Keratinocyte (primary cell): Measurements from ENCODE around the gene HOXD11. TPM values are rescaled to one million over a fixed set of nuclear protein-coding genes. Genes with fewer than 3 reads are reported as not detected.

Source experiments
- DNase-seq: peaks from one replicate; pipeline ENCODE4 v3.0.0-alpha.2; 2011; ENCODE audit warnings: low read depth, missing footprints, low spot score
- FAIRE-seq: peaks from 2 replicates; lab custom pipeline; 2011; peaks lifted over from hg19 to GRCh38; lab: Jason Lieb, UNC
- H2AFZ ChIP-seq: 2 replicates; pipeline ENCODE4 v1.6.0; 2012; ENCODE audit warnings: low read length, control low read depth, inconsistent platforms; ENCODE audit not compliant: control insufficient read depth
- H3K27ac ChIP-seq: 2 replicates; pipeline ENCODE4 v1.5.1; 2011; ENCODE audit warnings: low read length; ENCODE audit not compliant: control insufficient read depth, insufficient read depth
- H3K27me3 ChIP-seq: 3 replicates; pipeline ENCODE4 v1.6.0; 2011; ENCODE audit warnings: low read length; ENCODE audit not compliant: control insufficient read depth, insufficient read depth; ENCODE audit errors: extremely low read depth
- H3K36me3 ChIP-seq, 2 experiments: 2 replicates in 1 of 2; 3 replicates in 1 of 2; pipeline ENCODE4 v1.5.1; 2011; ENCODE audit warnings: low read length in 2 of 2, mild to moderate bottlenecking in 1 of 2; ENCODE audit not compliant: control insufficient read depth in 2 of 2, insufficient read depth in 2 of 2; ENCODE audit errors: extremely low read depth in 1 of 2
- H3K4me1 ChIP-seq: 3 replicates; pipeline ENCODE4 v1.5.1; 2011; ENCODE audit warnings: low read length; ENCODE audit not compliant: control insufficient read depth, insufficient read depth; ENCODE audit errors: extremely low read depth
- H3K4me2 ChIP-seq: 3 replicates; pipeline ENCODE4 v1.6.0; 2011; ENCODE audit warnings: low read depth, low read length; ENCODE audit not compliant: control insufficient read depth, insufficient read depth; ENCODE audit errors: extremely low read depth
- H3K4me3 ChIP-seq, 3 experiments: fragments of 200-600 bp in 1 of 3; sonication (generic) in 1 of 3; 2 replicates in 2 of 3; 3 replicates in 1 of 3; pipeline ENCODE4 v1.5.1; 2011 to 2016; ENCODE audit warnings: low read length in 3 of 3, mild to moderate bottlenecking in 3 of 3, control low read depth in 2 of 3, inconsistent platforms in 1 of 3, low read depth in 1 of 3, mixed read lengths in 1 of 3, mixed run types in 1 of 3, moderate library complexity in 1 of 3; ENCODE audit not compliant: control insufficient read depth in 2 of 3, insufficient read depth in 2 of 3; ENCODE audit errors: extremely low read depth in 1 of 3
- H3K79me2 ChIP-seq: 2 replicates; pipeline ENCODE4 v1.6.0; 2012; ENCODE audit warnings: low read length; ENCODE audit not compliant: control insufficient read depth, insufficient read depth
- H3K9ac ChIP-seq: 3 replicates; pipeline ENCODE4 v1.6.0; 2011; ENCODE audit warnings: low read length; ENCODE audit not compliant: control insufficient read depth, insufficient read depth; ENCODE audit errors: extremely low read depth
- H3K9me1 ChIP-seq: 3 replicates; pipeline ENCODE4 v1.6.0; 2011; ENCODE audit warnings: low read length; ENCODE audit not compliant: control insufficient read depth, insufficient read depth; ENCODE audit errors: extremely low read depth
- H3K9me3 ChIP-seq: 2 replicates; pipeline ENCODE4 v1.5.1; 2012; ENCODE audit warnings: low read depth, low read length; ENCODE audit not compliant: control insufficient read depth
- H4K20me1 ChIP-seq: 3 replicates; pipeline ENCODE4 v1.6.0; 2011; ENCODE audit warnings: low read length; ENCODE audit not compliant: control insufficient read depth, insufficient read depth; ENCODE audit errors: extremely low read depth
- CTCF ChIP-seq, 3 experiments: IDR thresholded peaks in 1 of 3; conservative IDR thresholded peaks in 1 of 3; optimal IDR thresholded peaks in 1 of 3; 2 replicates in 2 of 3; 3 replicates in 1 of 3; pipeline versions ENCODE3 to v1.5.1; 2011; ENCODE audit warnings: low read length in 3 of 3, mild to moderate bottlenecking in 3 of 3, moderate library complexity in 2 of 3, control low read depth in 1 of 3, inconsistent platforms in 1 of 3; ENCODE audit not compliant: insufficient read depth in 2 of 3; ENCODE audit errors: extremely low read depth in 1 of 3
- EZH2 ChIP-seq: IDR thresholded peaks from one replicate; pipeline ENCODE4 v1.6.1; 2012; ENCODE audit warnings: inconsistent platforms, mild to moderate bottlenecking, low read length, moderate library complexity
- dilution Hi-C: fragments of 300-500 bp; cut with MboI; formaldehyde crosslinking; loops from one replicate; pipeline ENCODE4 v1.7.0; 2020; ENCODE audit warnings: low sequenced_read_pairs; ENCODE audit not compliant: extremely low pct_ligation_motif_present
- polyA plus RNA-seq, 5 experiments: library from polyadenylated mRNA; depleted of rRNA in 3 of 5; stranded (reverse) in 3 of 5; stranded (forward) in 1 of 5; unstranded in 1 of 5; fragments of >200 nt; gene quantifications; 1 replicate in 1 of 5; 2 replicates in 3 of 5; 3 replicates in 1 of 5; pipeline versions ENCODE4 v1.2.1 to v1.2.3, GENCODE V29; 2011 to 2012; ENCODE audit warnings: missing spikeins in 2 of 5, low read depth in 1 of 5, low replicate concordance in 1 of 5

The HOXD11 gene
- polyA plus RNA-seq, 1 donor (not counting 4 experiments of a cell fraction or from before 2014, with no cell fraction given): not detected

GRCh38 chr2:176098366-176099158, 8.5 kb upstream of the HOXD11 start:
- no peak overlapping the region for H2AFZ ChIP-seq
- H3K4me2 ChIP-seq: no peak overlapping the region
- no peak overlapping the region for H3K27ac ChIP-seq
- DNase-seq (no peak), FAIRE-seq (no peak)
- H3K9me3 ChIP-seq: peaks cover 1% of the 10 kb centered on the region
- peaks cover 3% of the 10 kb centered on the region for H4K20me1 ChIP-seq
- H3K9ac ChIP-seq: no peak overlapping the region
- peaks cover 2% of the 10 kb centered on the region for H3K4me1 ChIP-seq
- H3K9me1 ChIP-seq: no peaks in the 10 kb centered on the region
- H3K79me2 ChIP-seq: no peaks in the 10 kb centered on the region
- peaks cover 99% of the 10 kb centered on the region for H3K27me3 ChIP-seq
- no peak for TF ChIP-seq CTCF (optimal IDR thresholded peaks at IDR 0.05 in 1 of 3, IDR thresholded peaks at IDR 0.05 in 1 of 3, conservative IDR thresholded peaks at IDR 0.05 in 1 of 3; ENCODE audit: extremely low read depth in 1 of 3, insufficient read depth in 2 of 3, low read length in 3 of 3)
- no peak for TF ChIP-seq EZH2
- no peak overlapping the region for H3K4me3 ChIP-seq
- dilution Hi-C loops: no loop called here
- H3K36me3 ChIP-seq: no peaks in the 10 kb centered on the region

GRCh38 chr2:176099159-176099727, 7.8 kb upstream of the HOXD11 start:
- dilution Hi-C loops: no loop called here
- Histone ChIP-seq H3K9me3 (no peaks in the 10 kb centered on the region), H3K9me1 (no peaks in the 10 kb centered on the region), H3K27me3 (peaks cover 99% of the 10 kb centered on the region), H3K4me3 (no peak overlapping the region), H3K79me2 (no peaks in the 10 kb centered on the region), H3K4me1 (peaks cover 5% of the 10 kb centered on the region), H3K9ac (no peak overlapping the region), H3K27ac (no peak overlapping the region), H2AFZ (no peak overlapping the region), H4K20me1 (peaks cover 3% of the 10 kb centered on the region), H3K36me3 (no peaks in the 10 kb centered on the region), H3K4me2 (no peak overlapping the region)
- FAIRE-seq (no peak), DNase-seq (no peak)
- TF ChIP-seq CTCF (optimal IDR thresholded peaks at IDR 0.05 in 1 of 3, IDR thresholded peaks at IDR 0.05 in 1 of 3, conservative IDR thresholded peaks at IDR 0.05 in 1 of 3; ENCODE audit: extremely low read depth in 1 of 3, insufficient read depth in 2 of 3, low read length in 3 of 3) (no peak), EZH2 (no peak)
